Fibroblast of skin of back (primary cell): ENCODE measurements around the gene RAB11FIP4. TPM values are rescaled to one million over a fixed set of nuclear protein-coding genes. Genes with fewer than 3 reads are reported as not detected.
"Not testable (repeated sequence)": the region's sequence is repeated elsewhere in the genome, so short reads cannot be mapped to it uniquely, and the experiment has no call there.

ENCODE experiments used
- DNase-seq: peaks from one replicate; pipeline ENCODE4 v3.0.0-alpha.2; 2013
- polyA plus RNA-seq, 2 experiments: library from polyadenylated mRNA; unstranded; fragments of 120-200 nt; gene quantifications; one replicate each; pipeline ENCODE4 v1.2.1, GENCODE V29; 2013; ENCODE audit not compliant: insufficient read length in 2 of 2

RAB11FIP4 gene
- polyA plus RNA-seq (2013, experiment 1 of 2; ENCODE audit: insufficient read length) = 1.1 TPM
- 0.46 TPM for polyA plus RNA-seq (2013, experiment 2 of 2; ENCODE audit: insufficient read length)

GRCh38 chr17:31391496-31391949, at the start of gene RAB11FIP4:
Gene RAB11FIP4 (plus strand): TSS chr17:31391675. CDS start chr17:31391853, 178 bp downstream.
- peak; percentile 34 for DNase-seq

- DNase-seq = not testable (repeated sequence)
Measured at GRCh38 chr17:31345191-31345747, 46.2 kb upstream of the RAB11FIP4 start.

GRCh38 chr17:31349454-31349853, 42.0 kb upstream of the RAB11FIP4 start:
- DNase-seq = no peak

- no peak for DNase-seq
Measured at GRCh38 chr17:31355935-31356334, 35.5 kb upstream of the RAB11FIP4 start.

- DNase-seq = no peak
Measured at GRCh38 chr17:31357091-31357490, 34.4 kb upstream of the RAB11FIP4 start.

GRCh38 chr17:31357839-31358394, 33.6 kb upstream of the RAB11FIP4 start:
- DNase-seq = no peak

- no peak for DNase-seq
Measured at GRCh38 chr17:31364012-31364411, 27.5 kb upstream of the RAB11FIP4 start.

- DNase-seq = no peak
Measured at GRCh38 chr17:31366088-31366487, 25.4 kb upstream of the RAB11FIP4 start.

- DNase-seq = no peak
Measured at GRCh38 chr17:31369266-31369665, 22.2 kb upstream of the RAB11FIP4 start.

- DNase-seq = peak; percentile 58
Measured at GRCh38 chr17:31371511-31372097, 19.9 kb upstream of the RAB11FIP4 start.

- peak; percentile 58 for DNase-seq
Measured at GRCh38 chr17:31373150-31374093, 18.1 kb upstream of the RAB11FIP4 start.

- no peak for DNase-seq
Measured at GRCh38 chr17:31374094-31374447, 17.4 kb upstream of the RAB11FIP4 start.

GRCh38 chr17:31374503-31374902, 17.0 kb upstream of the RAB11FIP4 start:
- no peak for DNase-seq

GRCh38 chr17:31378638-31379037, 12.8 kb upstream of the RAB11FIP4 start:
- DNase-seq = no peak

- DNase-seq = no peak
Measured at GRCh38 chr17:31379597-31380205, 11.8 kb upstream of the RAB11FIP4 start.

GRCh38 chr17:31381165-31381668, 10.3 kb upstream of the RAB11FIP4 start:
- DNase-seq = no peak

- DNase-seq = not testable (repeated sequence)
Measured at GRCh38 chr17:31382668-31383275, 8.7 kb upstream of the RAB11FIP4 start.

- DNase-seq = not testable (repeated sequence)
Measured at GRCh38 chr17:31383488-31383887, 8.0 kb upstream of the RAB11FIP4 start.

GRCh38 chr17:31385428-31386285, 5.8 kb upstream of the RAB11FIP4 start:
- DNase-seq = no peak

- no peak for DNase-seq
Measured at GRCh38 chr17:31386542-31387075, 4.9 kb upstream of the RAB11FIP4 start.
